Measurements from ENCODE around the gene MAP3K15.

GRCh38 chrX:19517965-19518364 lies 2.7 kb upstream of the MAP3K15 start:
- TF ChIP-seq BHLHE40 (IDR thresholded peaks at IDR 0.05; ENCODE audit: borderline replicate concordance) (no peak), ARNT (IDR thresholded peaks at IDR 0.05) (no peak), ELF4 (IDR thresholded peaks at IDR 0.05) (no peak), SP1 (IDR thresholded peaks at IDR 0.05) (no peak), FOXA1 (IDR thresholded peaks at IDR 0.05) (no peak), FOXM1 (IDR thresholded peaks at IDR 0.05; ENCODE audit: borderline replicate concordance) (no peak)

Measured in HEK293T (cell line).